Transverse colon (tissue), 4 donors: ENCODE measurements around the gene SKIDA1. TPM values are rescaled to one million over a fixed set of nuclear protein-coding genes. Genes with fewer than 3 reads are reported as not detected.

ENCODE experiments used
- DNase-seq: peaks from one replicate; pipeline ENCODE4 v3.0.0-alpha.2; 2019
- H3K27ac ChIP-seq, 4 donors: fragments of 200-600 bp; sonication (generic); 2 replicates each; pipeline ENCODE4 v1.5.1; 2016 to 2018; ENCODE audit warnings: inconsistent platforms in 4 of 4
- H3K27me3 ChIP-seq: fragments of 200-600 bp; sonication (generic); 2 replicates; pipeline ENCODE4 v1.5.1; 2017; ENCODE audit warnings: inconsistent platforms
- H3K36me3 ChIP-seq, 4 donors: fragments of 200-600 bp; sonication (generic); 2 replicates each; pipeline ENCODE4 v1.5.1; 2017 to 2019; ENCODE audit warnings: inconsistent platforms in 4 of 4
- H3K4me1 ChIP-seq, 4 donors: fragments of 200-600 bp; sonication (generic); 2 replicates each; pipeline ENCODE4 v1.5.1; 2017 to 2020; ENCODE audit warnings: inconsistent platforms in 4 of 4
- H3K4me3 ChIP-seq, 4 donors: fragments of 200-600 bp; sonication (generic); 1 replicate in 1 of 4; 2 replicates in 3 of 4; pipeline versions ENCODE4 v1.5.1 to v1.6.1; 2017 to 2019; ENCODE audit warnings: inconsistent platforms in 4 of 4
- H3K9me3 ChIP-seq, 2 donors: fragments of 200-600 bp; sonication (generic); 2 replicates each; pipeline ENCODE4 v1.5.1; 2017 to 2019; ENCODE audit warnings: inconsistent platforms in 2 of 2
- EP300 ChIP-seq: sonication (generic); formaldehyde crosslinking; IDR thresholded peaks from one replicate; pipeline ENCODE4 v1.6.1; 2017; ENCODE audit warnings: antibody characterized with exemption, low read depth
- POLR2A ChIP-seq: fragments of 450-650 bp; IDR thresholded peaks from one replicate; pipeline ENCODE4 v1.6.1; 2016; ENCODE audit warnings: antibody characterized with exemption, mild to moderate bottlenecking, moderate library complexity
- POLR2AphosphoS5 ChIP-seq, 3 donors: sonication (generic); formaldehyde crosslinking; IDR thresholded peaks; one replicate each; pipeline ENCODE4 v1.6.1; 2016; ENCODE audit warnings: antibody characterized with exemption in 3 of 3
- WGBS, 2 donors: methylation state at CpG; one replicate each; pipeline ENCODE4 v1.1.5; 2018; ENCODE audit warnings: low coverage in 1 of 2; 5-methylcytosine and 5-hydroxymethylcytosine counted together
- in situ Hi-C, 4 donors: fragments of 200-750 bp; cut with MboI; loops; one replicate each; pipeline versions ENCODE4 v1.15.0 to v1.15.1; 2017; ENCODE audit warnings: low sequenced_read_pairs in 3 of 4, low pct_ligation_motif_present in 1 of 4, low pct_unique_long_range_greater_than_20kb in 1 of 4
- intact Hi-C: fragments of 100-400 bp; cut with DNase I; formaldehyde crosslinking; loops from one replicate; pipeline ENCODE4 v1.15.1; 2023; ENCODE audit warnings: low total_unique reads
- total RNA-seq, 4 donors: library from RNA; depleted of rRNA; stranded (reverse); fragments of >200 nt; gene quantifications; one replicate each; pipeline ENCODE4 v1.1.0, GENCODE V29; 2016
- TF ChIP-seq, protein P1 (sequence below), 5 experiments: fragments of 200-600 bp in 3 of 5; fragments of 450-650 bp in 2 of 5; sonication (generic) in 3 of 5; IDR thresholded peaks; 1 replicate in 2 of 5; 2 replicates in 3 of 5; pipeline ENCODE4 v1.5.1; 2016 to 2017; ENCODE audit warnings: antibody characterized with exemption in 5 of 5, inconsistent platforms in 3 of 5, mild to moderate bottlenecking in 2 of 5, moderate library complexity in 1 of 5

Gene SKIDA1
- total RNA-seq, 4 donors from 2014 or later: 0.27 to 0.60 TPM; not detected in 2

GRCh38 chr10:21527598-21528235 is 2.2 kb upstream of the SKIDA1 start:
- Histone ChIP-seq H3K9me3 (no peaks in the 10 kb centered on the region), H3K27ac (peak overlapping the region; percentile 94 to 96 (median 95)), H3K27me3 (peaks cover 28% of the 10 kb centered on the region), H3K4me3 (peak overlapping the region; percentile 31 to 67 (median 63)), H3K36me3 (no peaks in the 10 kb centered on the region), H3K4me1 (peaks cover 0 to 50% (median 17%) of the 10 kb centered on the region in 4 donors)
- intact Hi-C loops (no loop called here), in situ Hi-C loops (no loop called here)
- TF ChIP-seq POLR2AphosphoS5 (IDR thresholded peaks at IDR 0.05) (no peak), EP300 (no peak), POLR2A (no peak)
- TF ChIP-seq, protein P1, sequence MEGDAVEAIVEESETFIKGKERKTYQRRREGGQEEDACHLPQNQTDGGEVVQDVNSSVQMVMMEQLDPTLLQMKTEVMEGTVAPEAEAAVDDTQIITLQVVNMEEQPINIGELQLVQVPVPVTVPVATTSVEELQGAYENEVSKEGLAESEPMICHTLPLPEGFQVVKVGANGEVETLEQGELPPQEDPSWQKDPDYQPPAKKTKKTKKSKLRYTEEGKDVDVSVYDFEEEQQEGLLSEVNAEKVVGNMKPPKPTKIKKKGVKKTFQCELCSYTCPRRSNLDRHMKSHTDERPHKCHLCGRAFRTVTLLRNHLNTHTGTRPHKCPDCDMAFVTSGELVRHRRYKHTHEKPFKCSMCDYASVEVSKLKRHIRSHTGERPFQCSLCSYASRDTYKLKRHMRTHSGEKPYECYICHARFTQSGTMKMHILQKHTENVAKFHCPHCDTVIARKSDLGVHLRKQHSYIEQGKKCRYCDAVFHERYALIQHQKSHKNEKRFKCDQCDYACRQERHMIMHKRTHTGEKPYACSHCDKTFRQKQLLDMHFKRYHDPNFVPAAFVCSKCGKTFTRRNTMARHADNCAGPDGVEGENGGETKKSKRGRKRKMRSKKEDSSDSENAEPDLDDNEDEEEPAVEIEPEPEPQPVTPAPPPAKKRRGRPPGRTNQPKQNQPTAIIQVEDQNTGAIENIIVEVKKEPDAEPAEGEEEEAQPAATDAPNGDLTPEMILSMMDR (IDR thresholded peaks at IDR 0.05): no peak
- WGBS, 2 donors: 37 to 39% methylated on average over 18 of the region's 18 CpGs
- DNase-seq: no peak

- TF ChIP-seq POLR2A (no peak), POLR2AphosphoS5 (IDR thresholded peaks at IDR 0.05) (no peak), EP300 (no peak)
- TF ChIP-seq, protein P1 (IDR thresholded peaks at IDR 0.05): no peak
- intact Hi-C loops: no loop called here
- 0% methylated on average over 5 to 49 of the region's 68 CpGs for WGBS, 2 donors
- Histone ChIP-seq H3K4me1 (peaks cover 0 to 43% (median 14%) of the 10 kb centered on the region in 4 donors), H3K9me3 (no peaks in the 10 kb centered on the region), H3K27ac (peak overlapping the region; percentile 94 to 96 (median 95)), H3K36me3 (no peaks in the 10 kb centered on the region), H3K4me3 (peak overlapping the region; percentile 54 to 67 (median 63)), H3K27me3 (peaks cover 33% of the 10 kb centered on the region)
- DNase-seq: peak; percentile 69
- in situ Hi-C loops: no loop called here
These were observed 1.5 kb upstream of the SKIDA1 start for GRCh38 chr10:21526860-21527597.

DNA sequence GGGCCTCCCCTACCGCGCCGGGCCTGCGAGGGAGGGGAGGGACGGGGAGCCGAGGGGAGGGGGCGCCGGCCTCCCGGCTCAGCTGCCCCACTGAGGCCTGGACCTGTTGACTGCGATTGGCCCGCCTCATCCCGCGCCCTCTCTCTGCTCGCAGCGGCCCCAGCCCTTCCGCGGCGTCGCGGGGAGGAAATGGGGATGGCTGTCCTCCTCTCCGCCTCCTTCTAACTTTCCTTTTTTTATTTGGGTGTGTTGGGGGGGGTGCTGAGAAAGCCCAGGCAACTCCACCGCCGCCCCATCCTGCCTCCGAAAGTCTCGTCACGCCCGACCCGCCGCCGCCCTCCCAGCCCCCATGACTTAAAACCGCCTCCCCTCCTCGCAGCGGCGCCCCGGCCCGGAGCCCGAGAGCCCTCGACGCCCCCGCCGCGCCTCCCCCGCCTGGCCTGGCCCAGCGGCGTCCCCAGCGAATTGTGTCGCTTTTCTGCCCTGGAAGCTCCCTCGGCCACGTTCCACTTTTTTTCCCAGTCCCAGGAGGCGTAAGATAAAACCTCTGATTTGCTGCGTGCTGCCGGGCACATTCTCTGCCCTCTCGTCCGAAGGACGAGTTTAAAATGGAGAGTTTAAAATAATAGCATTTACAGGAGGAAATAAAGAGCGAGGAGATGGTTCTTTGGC is 842 bp upstream of the SKIDA1 start:
- no peaks in the 10 kb centered on the region for H3K36me3 ChIP-seq
- peaks cover 39% of the 10 kb centered on the region for H3K27me3 ChIP-seq
- 0 to 1% methylated on average over 4 to 38 of the region's 56 CpGs for WGBS, 2 donors
- peak overlapping the region; percentile 54 to 67 (median 63) for H3K4me3 ChIP-seq
- peak; percentile 70 for DNase-seq
- peaks cover 0 to 39% (median 14%) of the 10 kb centered on the region in 4 donors for H3K4me1 ChIP-seq
- no peak for TF ChIP-seq EP300
- TF ChIP-seq, protein P1 (IDR thresholded peaks at IDR 0.05): no peak
- no peak for TF ChIP-seq POLR2AphosphoS5 (IDR thresholded peaks at IDR 0.05)
- peak; percentile 40 for TF ChIP-seq POLR2A
- intact Hi-C loops (no loop called here), in situ Hi-C loops (no loop called here)
- no peaks in the 10 kb centered on the region for H3K9me3 ChIP-seq
- H3K27ac ChIP-seq: peak overlapping the region; percentile 94 to 96 (median 95)
